HuH-7.5 (cell line): ENCODE results near the gene MN1.
A peak's percentile ranks its signal among the peaks of the same experiment; 100 is the strongest.

Source experiments
- DNase-seq: peaks from one replicate; pipeline ENCODE4 v3.0.0; 2011; ENCODE audit warnings: low spot score

The MN1 gene

GRCh38 chr22:27740202-27740748, 61.3 kb downstream of the MN1 start:
- no peak for DNase-seq

- no peak for DNase-seq
Measured at GRCh38 chr22:27737521-27737920, 64.0 kb downstream of the MN1 start.

- no peak for DNase-seq
Measured at GRCh38 chr22:27734066-27734465, 67.5 kb downstream of the MN1 start.

- DNase-seq = no peak
Measured at GRCh38 chr22:27732841-27733240, 68.7 kb downstream of the MN1 start.

- DNase-seq = no peak
Measured at GRCh38 chr22:27732391-27732790, 69.2 kb downstream of the MN1 start.

- DNase-seq = no peak
Measured at GRCh38 chr22:27731621-27732020, 69.9 kb downstream of the MN1 start.

GRCh38 chr22:27730641-27731433, 70.7 kb downstream of the MN1 start:
- DNase-seq = no peak

GRCh38 chr22:27729246-27729645, 72.3 kb downstream of the MN1 start:
- DNase-seq = no peak

GRCh38 chr22:27727673-27728451, 73.7 kb downstream of the MN1 start:
- DNase-seq = no peak

GRCh38 chr22:27726686-27727449, 74.7 kb downstream of the MN1 start:
- no peak for DNase-seq

- DNase-seq = no peak
Measured at GRCh38 chr22:27726331-27726685, 75.2 kb downstream of the MN1 start.

- DNase-seq = no peak
Measured at GRCh38 chr22:27725661-27726060, 75.9 kb downstream of the MN1 start.

GRCh38 chr22:27724709-27725108, 76.8 kb downstream of the MN1 start:
- DNase-seq = no peak

- DNase-seq = no peak
Measured at GRCh38 chr22:27724157-27724556, 77.4 kb downstream of the MN1 start.

GRCh38 chr22:27723708-27724107, 77.8 kb downstream of the MN1 start:
- DNase-seq = no peak

- DNase-seq = no peak
Measured at GRCh38 chr22:27723158-27723557, 78.4 kb downstream of the MN1 start.

GRCh38 chr22:27720860-27721259, 80.7 kb downstream of the MN1 start:
- DNase-seq = no peak

- DNase-seq = no peak
Measured at GRCh38 chr22:27719535-27720227, 81.9 kb downstream of the MN1 start.

GRCh38 chr22:27719036-27719347, 82.6 kb downstream of the MN1 start:
- DNase-seq = no peak

- peak; percentile 29 for DNase-seq
Measured at GRCh38 chr22:27718186-27719035, 83.1 kb downstream of the MN1 start.

- no peak for DNase-seq
Measured at GRCh38 chr22:27717094-27717493, 84.5 kb downstream of the MN1 start.
